ENCODE measurements around the gene DBP.
"Not testable (repeated sequence)": the region's sequence is repeated elsewhere in the genome, so short reads cannot be mapped to it uniquely, and the experiment has no call there.

DBP gene

GRCh38 chr19:48680436-48681126, 43.4 kb upstream of the DBP start:
- H3K36me3 ChIP-seq: no peaks in the 10 kb centered on the region
- intact Hi-C loops (cut with DNase I; ENCODE audit: low total_unique reads): no loop called here
- TF ChIP-seq CTCF (IDR thresholded peaks at IDR 0.05): no peak

GRCh38 chr19:48680006-48680405, 42.8 kb upstream of the DBP start:
- H3K27ac ChIP-seq; DNase-seq; H3K9me3 ChIP-seq; H3K27me3 ChIP-seq; intact Hi-C loops (cut with DNase I; ENCODE audit: low total_unique reads); H3K36me3 ChIP-seq; H3K4me3 ChIP-seq; H3K4me1 ChIP-seq: not testable (repeated sequence)

More at GRCh38 chr19:48680436-48681126, 43.4 kb upstream of the DBP start:
- Histone ChIP-seq H3K27me3 (no peaks in the 10 kb centered on the region), H3K27ac (no peak overlapping the region), H3K4me1 (peaks cover 0 to 2% (median under 1%) of the 10 kb centered on the region in 4 donors), H3K9me3 (no peaks in the 10 kb centered on the region), H3K4me3 (no peak overlapping the region)
- no peak for DNase-seq

GRCh38 chr19:48678201-48678600, 41.0 kb upstream of the DBP start:
- no peak for TF ChIP-seq CTCF (IDR thresholded peaks at IDR 0.05)
- no peak overlapping the region for H3K27ac ChIP-seq
- intact Hi-C loops (cut with DNase I; ENCODE audit: low total_unique reads): loop anchor here (5.0 kb wide), 1 partner anchor 64 kb away; the partner anchor contains the start of gene RASIP1

GRCh38 chr19:48676887-48677286, 39.7 kb upstream of the DBP start:
- no peak for TF ChIP-seq CTCF (IDR thresholded peaks at IDR 0.05)
- intact Hi-C loops (cut with DNase I; ENCODE audit: low total_unique reads): loop anchor here (5.0 kb wide), 1 partner anchor 65 kb away; the partner anchor contains the start of gene RASIP1
- H3K9me3 ChIP-seq: no peaks in the 10 kb centered on the region
- no peaks in the 10 kb centered on the region for H3K36me3 ChIP-seq
- no peaks in the 10 kb centered on the region for H3K27me3 ChIP-seq
- no peak overlapping the region for H3K27ac ChIP-seq
- no peak overlapping the region for H3K4me3 ChIP-seq
- H3K4me1 ChIP-seq: peaks cover 0 to 9% (median 3%) of the 10 kb centered on the region in 4 donors
- DNase-seq: no peak

More at GRCh38 chr19:48678201-48678600, 41.0 kb upstream of the DBP start:
- Histone ChIP-seq H3K4me3 (no peak overlapping the region), H3K36me3 (no peaks in the 10 kb centered on the region), H3K27me3 (no peaks in the 10 kb centered on the region), H3K9me3 (no peaks in the 10 kb centered on the region), H3K4me1 (peaks cover 0 to 9% (median 3%) of the 10 kb centered on the region in 4 donors)
- no peak for DNase-seq

- intact Hi-C loops (cut with DNase I; ENCODE audit: low total_unique reads): loop anchor here (5.0 kb wide), 1 partner anchor 66 kb away; the partner anchor contains the start of gene RASIP1
- Histone ChIP-seq H3K4me3 (no peak overlapping the region), H3K4me1 (peaks cover 0 to 9% (median 3%) of the 10 kb centered on the region in 4 donors), H3K27ac (no peak overlapping the region), H3K27me3 (no peaks in the 10 kb centered on the region), H3K36me3 (no peaks in the 10 kb centered on the region), H3K9me3 (no peaks in the 10 kb centered on the region)
- no peak for TF ChIP-seq CTCF (IDR thresholded peaks at IDR 0.05)
- no peak for DNase-seq
Observed at GRCh38 chr19:48676487-48676886, 39.3 kb upstream of the DBP start.

All from tibial artery (tissue), 4 donors.